HCT116 (cell line): Measurements from ENCODE around the gene SHTN1. TPM values are rescaled to one million over a fixed set of nuclear protein-coding genes. Genes with fewer than 3 reads are reported as not detected.

Source experiments
- ATAC-seq: fragments of 200-7000 bp; cut with Tn5 transposase; 2 replicates; pipeline ENCODE4 v1.9.1; 2020; ENCODE audit warnings: mild to moderate bottlenecking, moderate library complexity
- BruUV-seq: library from RNA; stranded (reverse); fragments of 400-500 nt; replicated peaks from 2 replicates; lab custom pipeline; 2021; lab: Mats Ljungman, UMichigan
- CTCF ChIA-PET: fragments of 300-600 bp; sonication (Branson Sonifier 250); formaldehyde crosslinking; loops from one replicate; lab custom pipeline; 2021; ENCODE audit warnings: antibody characterized with exemption; lab: Charles Lee
- POLR2A ChIA-PET: fragments of 300-600, 350-600 bp; sonication (Branson Sonifier 250); formaldehyde crosslinking; loops from one replicate; lab custom pipeline; 2021; ENCODE audit warnings: antibody characterized with exemption; lab: Charles Lee
- RAD21 ChIA-PET, 2 experiments: fragments of 300-600 bp; sonication (Branson Sonifier 250); formaldehyde crosslinking; loops; one replicate each; lab custom pipeline; 2023; ENCODE audit warnings: low total read pairs in 2 of 2; ENCODE audit not compliant: uncharacterized antibody in 2 of 2, unreplicated experiment in 2 of 2, low non-redundant PET in 1 of 2; lab: Charles Lee
- DNase-seq: peaks from one replicate; pipeline ENCODE4 v3.0.0-alpha.2; 2010; ENCODE audit warnings: low read depth, low spot score
- H2AFZ ChIP-seq: fragments of 200-600 bp; shearing (Covaris generic), sonication (generic); 2 replicates; pipeline ENCODE4 v1.6.1; 2017; ENCODE audit warnings: low read depth, mixed run types, mixed read lengths, antibody characterized with exemption, low read length; ENCODE audit not compliant: poor library complexity, severe bottlenecking
- H3K27ac ChIP-seq: 2 replicates; pipeline ENCODE4 v1.5.1; 2012; ENCODE audit warnings: low read depth, low read length
- H3K27me3 ChIP-seq: fragments of 200-600 bp; sonication (generic); 2 replicates; pipeline ENCODE4 v1.6.1; 2016; ENCODE audit warnings: mixed run types, low read length, mixed read lengths; ENCODE audit not compliant: insufficient read depth
- H3K36me3 ChIP-seq, 2 experiments: fragments of 200-500 bp in 1 of 2; fragments of 200-600 bp in 1 of 2; sonication (Bioruptor generic) in 1 of 2; sonication (generic) in 1 of 2; 2 replicates each; pipeline versions ENCODE4 v1.5.1 to v1.6.1; 2014 to 2016; ENCODE audit warnings: low read length in 2 of 2, inconsistent platforms in 1 of 2, mixed read lengths in 1 of 2, mixed run types in 1 of 2; ENCODE audit not compliant: insufficient read depth in 2 of 2, control insufficient read depth in 1 of 2
- H3K4me1 ChIP-seq, 2 experiments: fragments of 200-600 bp in 1 of 2; sonication (generic) in 1 of 2; 2 replicates each; pipeline versions ENCODE4 v1.5.1 to v1.6.1; 2012 to 2017; ENCODE audit warnings: low read length in 2 of 2, inconsistent platforms in 1 of 2, mild to moderate bottlenecking in 1 of 2, mixed read lengths in 1 of 2, mixed run types in 1 of 2, moderate library complexity in 1 of 2; ENCODE audit not compliant: insufficient read depth in 2 of 2, control insufficient read depth in 1 of 2
- H3K4me2 ChIP-seq: fragments of 200-600 bp; sonication (generic); 2 replicates; pipeline ENCODE4 v1.6.1; 2017; ENCODE audit warnings: mixed run types, low read length, mixed read lengths
- H3K4me3 ChIP-seq, 2 experiments: fragments of 200-600 bp in 1 of 2; sonication (generic) in 1 of 2; replicated peaks in 1 of 2; 2 replicates each; pipeline ENCODE4 v1.5.1; 2011 to 2016; ENCODE audit warnings: low read length in 2 of 2, control low read depth in 1 of 2, low read depth in 1 of 2, mild to moderate bottlenecking in 1 of 2, mixed read lengths in 1 of 2, mixed run types in 1 of 2
- H3K79me2 ChIP-seq: fragments of 200-600 bp; sonication (generic); 2 replicates; pipeline ENCODE4 v1.6.1; 2017; ENCODE audit warnings: mild to moderate bottlenecking, mixed run types, low read length, moderate library complexity, mixed read lengths; ENCODE audit not compliant: insufficient read depth
- H3K9ac ChIP-seq: fragments of 200-600 bp; sonication (generic); 2 replicates; pipeline ENCODE4 v1.6.1; 2016; ENCODE audit warnings: low read length, mixed read lengths
- H3K9me2 ChIP-seq: fragments of 200-600 bp; sonication (generic), shearing (Covaris generic); 2 replicates; pipeline ENCODE4 v1.6.1; 2017; ENCODE audit warnings: mixed run types, mild to moderate bottlenecking, moderate library complexity; ENCODE audit not compliant: insufficient read depth
- H3K9me3 ChIP-seq, 2 experiments: fragments of 200-500 bp in 1 of 2; fragments of 200-600 bp in 1 of 2; sonication (Bioruptor generic) in 1 of 2; sonication (generic) in 1 of 2; 2 replicates each; pipeline ENCODE4 v1.6.1; 2014 to 2017; ENCODE audit warnings: low read length in 2 of 2, mixed read lengths in 2 of 2, inconsistent platforms in 1 of 2, low read depth in 1 of 2, mild to moderate bottlenecking in 1 of 2, mixed run types in 1 of 2, moderate library complexity in 1 of 2; ENCODE audit not compliant: control insufficient read depth in 1 of 2, insufficient read depth in 1 of 2
- H4K20me1 ChIP-seq: fragments of 200-600 bp; sonication (generic), shearing (Covaris generic); 2 replicates; pipeline ENCODE4 v1.6.1; 2017; ENCODE audit warnings: mixed run types, mild to moderate bottlenecking, moderate library complexity; ENCODE audit not compliant: insufficient read depth
- ATF3 ChIP-seq: IDR thresholded peaks from 2 replicates; pipeline ENCODE4 v1.6.1; 2012
- CEBPB ChIP-seq: IDR thresholded peaks from 2 replicates; pipeline ENCODE4 v1.6.1; 2012; ENCODE audit warnings: low read depth
- EGR1 ChIP-seq: IDR thresholded peaks from 2 replicates; pipeline ENCODE4 v1.6.1; 2012; ENCODE audit warnings: low read depth
- ELF1 ChIP-seq: IDR thresholded peaks from 2 replicates; pipeline ENCODE4 v1.6.1; 2012; ENCODE audit warnings: low read depth, borderline replicate concordance
- EZH2 ChIP-seq: fragments of 200-600 bp; sonication (generic); IDR thresholded peaks from 2 replicates; pipeline ENCODE4 v1.6.1; 2017; ENCODE audit warnings: antibody characterized with exemption, mixed run types
- EZH2phosphoT487 ChIP-seq: fragments of 200-600 bp; IDR thresholded peaks from 2 replicates; pipeline ENCODE4 v1.6.1; 2018; ENCODE audit warnings: antibody characterized with exemption, borderline replicate concordance
- FOSL1 ChIP-seq: IDR thresholded peaks from 2 replicates; pipeline ENCODE4 v1.6.1; 2012; ENCODE audit warnings: low read depth
- JUND ChIP-seq: IDR thresholded peaks from 2 replicates; pipeline ENCODE4 v1.6.1; 2012
- POLR2A ChIP-seq: IDR thresholded peaks from 2 replicates; pipeline ENCODE4 v1.7.0; 2011; ENCODE audit warnings: borderline replicate concordance; ENCODE audit not compliant: insufficient read depth, insufficient read length; ENCODE audit errors: extremely low read depth
- POLR2AphosphoS5 ChIP-seq: IDR thresholded peaks from 2 replicates; pipeline ENCODE4 v1.6.1; 2011; ENCODE audit warnings: mild to moderate bottlenecking, low read depth, low read length, moderate library complexity
- RAD21 ChIP-seq: IDR thresholded peaks from 2 replicates; pipeline ENCODE4 v1.6.1; 2012; ENCODE audit warnings: low read depth, mild to moderate bottlenecking
- SIN3A ChIP-seq: IDR thresholded peaks from 2 replicates; pipeline ENCODE4 v1.6.1; 2012; ENCODE audit warnings: low read depth
- SP1 ChIP-seq: IDR thresholded peaks from 2 replicates; pipeline ENCODE4 v1.6.1; 2012; ENCODE audit warnings: low read depth
- TCF7L2 ChIP-seq: IDR thresholded peaks from 2 replicates; pipeline ENCODE4 v1.7.0; 2011; ENCODE audit warnings: borderline replicate concordance, inconsistent platforms; ENCODE audit not compliant: insufficient read depth, insufficient read length; ENCODE audit errors: extremely low read depth
- YY1 ChIP-seq: IDR thresholded peaks from 2 replicates; pipeline ENCODE4 v1.6.1; 2011; ENCODE audit warnings: low read length, low read depth, moderate library complexity, mild to moderate bottlenecking; ENCODE audit not compliant: insufficient replicate concordance; ENCODE audit errors: extremely low read depth
- intact Hi-C: fragments of 100-400 bp; cut with micrococcal nuclease; formaldehyde crosslinking; loops from 2 replicates; pipeline ENCODE4 v1.10.0; 2022
- total RNA-seq: library from RNA; stranded (reverse); gene quantifications from one replicate; pipeline ENCODE4 v1.2.1, GENCODE V29; 2021; ENCODE audit not compliant: unreplicated experiment
- TF ChIP-seq, protein P1 (sequence below): IDR thresholded peaks from 2 replicates; pipeline ENCODE4 v1.6.1; 2012; ENCODE audit warnings: low read depth
- TF ChIP-seq, protein P2 (sequence below), 3 experiments: fragments of 200-600 bp in 1 of 3; sonication (generic) in 1 of 3; IDR thresholded peaks in 2 of 3; conservative IDR thresholded peaks in 1 of 3; 2 replicates each; pipeline ENCODE4 v1.5.1; 2012 to 2017; ENCODE audit warnings: low read depth in 2 of 3, low read length in 2 of 3, antibody characterized with exemption in 1 of 3, borderline replicate concordance in 1 of 3, control low read depth in 1 of 3, mild to moderate bottlenecking in 1 of 3, mixed read lengths in 1 of 3, mixed run types in 1 of 3, moderate library complexity in 1 of 3; ENCODE audit not compliant: insufficient read depth in 1 of 3

SHTN1 gene
- total RNA-seq, 1 experiment from 2014 or later: 64.0 TPM

GRCh38 chr10:116970050-116970449, 34.9 kb downstream of the SHTN1 start:
- Histone ChIP-seq H3K4me1 (peaks cover 0 to 7% of the 10 kb centered on the region in 2 experiments; a peak in 2 of 4 replicates), H3K9me2 (no peaks in the 10 kb centered on the region), H3K36me3 (peaks cover 10 to 15% of the 10 kb centered on the region in 2 experiments; a peak in 3 of 4 replicates), H3K4me3 (no peak overlapping the region), H3K4me2 (no peak overlapping the region), H3K27ac (no peak overlapping the region), H4K20me1 (no peaks in the 10 kb centered on the region), H3K79me2 (peaks cover 42% of the 10 kb centered on the region), H3K9ac (no peak overlapping the region), H3K9me3 (no peaks in the 10 kb centered on the region), H3K27me3 (no peaks in the 10 kb centered on the region), H2AFZ (no peak overlapping the region)
- ATAC-seq (no peak), DNase-seq (no peak)
- TF ChIP-seq, protein P1, sequence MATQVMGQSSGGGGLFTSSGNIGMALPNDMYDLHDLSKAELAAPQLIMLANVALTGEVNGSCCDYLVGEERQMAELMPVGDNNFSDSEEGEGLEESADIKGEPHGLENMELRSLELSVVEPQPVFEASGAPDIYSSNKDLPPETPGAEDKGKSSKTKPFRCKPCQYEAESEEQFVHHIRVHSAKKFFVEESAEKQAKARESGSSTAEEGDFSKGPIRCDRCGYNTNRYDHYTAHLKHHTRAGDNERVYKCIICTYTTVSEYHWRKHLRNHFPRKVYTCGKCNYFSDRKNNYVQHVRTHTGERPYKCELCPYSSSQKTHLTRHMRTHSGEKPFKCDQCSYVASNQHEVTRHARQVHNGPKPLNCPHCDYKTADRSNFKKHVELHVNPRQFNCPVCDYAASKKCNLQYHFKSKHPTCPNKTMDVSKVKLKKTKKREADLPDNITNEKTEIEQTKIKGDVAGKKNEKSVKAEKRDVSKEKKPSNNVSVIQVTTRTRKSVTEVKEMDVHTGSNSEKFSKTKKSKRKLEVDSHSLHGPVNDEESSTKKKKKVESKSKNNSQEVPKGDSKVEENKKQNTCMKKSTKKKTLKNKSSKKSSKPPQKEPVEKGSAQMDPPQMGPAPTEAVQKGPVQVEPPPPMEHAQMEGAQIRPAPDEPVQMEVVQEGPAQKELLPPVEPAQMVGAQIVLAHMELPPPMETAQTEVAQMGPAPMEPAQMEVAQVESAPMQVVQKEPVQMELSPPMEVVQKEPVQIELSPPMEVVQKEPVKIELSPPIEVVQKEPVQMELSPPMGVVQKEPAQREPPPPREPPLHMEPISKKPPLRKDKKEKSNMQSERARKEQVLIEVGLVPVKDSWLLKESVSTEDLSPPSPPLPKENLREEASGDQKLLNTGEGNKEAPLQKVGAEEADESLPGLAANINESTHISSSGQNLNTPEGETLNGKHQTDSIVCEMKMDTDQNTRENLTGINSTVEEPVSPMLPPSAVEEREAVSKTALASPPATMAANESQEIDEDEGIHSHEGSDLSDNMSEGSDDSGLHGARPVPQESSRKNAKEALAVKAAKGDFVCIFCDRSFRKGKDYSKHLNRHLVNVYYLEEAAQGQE: no peak
- TF ChIP-seq JUND (no peak), RAD21 (no peak), EZH2phosphoT487 (no peak), ELF1 (no peak)
- ChIA-PET RAD21 (no interaction called here), POLR2A (no interaction called here), CTCF (no interaction called here)
- intact Hi-C loops: no loop called here
- BruUV-seq: no TSS peak

DNA sequence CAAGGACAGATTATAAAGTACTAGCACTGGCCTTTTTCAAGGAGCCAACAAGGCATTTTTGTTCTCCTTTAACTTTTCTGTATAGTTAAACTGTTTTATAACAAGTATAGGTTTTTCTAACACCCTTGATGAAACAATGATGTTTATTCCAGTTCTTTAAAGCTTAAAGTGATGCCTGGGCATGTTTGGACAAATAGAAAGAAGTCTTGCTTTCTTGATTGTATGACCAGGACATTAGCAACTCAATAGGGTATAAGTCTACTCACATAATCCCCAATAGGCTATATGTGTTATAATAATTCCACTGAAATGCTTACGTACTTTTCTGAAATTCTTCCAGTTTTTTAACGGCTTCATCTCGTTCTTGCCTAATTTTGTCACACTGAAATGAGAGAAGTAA, 36.7 kb downstream of the SHTN1 start:
- BruUV-seq: no TSS peak
- no peak overlapping the region for H3K4me3 ChIP-seq
- no peaks in the 10 kb centered on the region for H3K4me1 ChIP-seq
- H3K79me2 ChIP-seq: peaks cover 31% of the 10 kb centered on the region
- ATAC-seq (no peak), DNase-seq (no peak)
- no peaks in the 10 kb centered on the region for H3K27me3 ChIP-seq
- no peaks in the 10 kb centered on the region for H4K20me1 ChIP-seq
- ChIA-PET RAD21 (no interaction called here), CTCF (no interaction called here), POLR2A (no interaction called here)
- no peak overlapping the region for H3K27ac ChIP-seq
- no peaks in the 10 kb centered on the region for H3K9me3 ChIP-seq
- H2AFZ ChIP-seq: no peak overlapping the region
- H3K36me3 ChIP-seq: peaks cover 10 to 17% of the 10 kb centered on the region in 2 experiments; a peak in 3 of 4 replicates
- no peaks in the 10 kb centered on the region for H3K9me2 ChIP-seq
- intact Hi-C loops: no loop called here
- no peak overlapping the region for H3K4me2 ChIP-seq
- H3K9ac ChIP-seq: no peak overlapping the region
- TF ChIP-seq SP1 (no peak), TCF7L2 (no peak), ATF3 (no peak), EGR1 (no peak), FOSL1 (no peak), CEBPB (no peak), YY1 (no peak), POLR2AphosphoS5 (no peak), POLR2A (no peak), SIN3A (no peak), EZH2 (no peak), JUND (no peak), EZH2phosphoT487 (no peak)
- TF ChIP-seq, protein P2, sequence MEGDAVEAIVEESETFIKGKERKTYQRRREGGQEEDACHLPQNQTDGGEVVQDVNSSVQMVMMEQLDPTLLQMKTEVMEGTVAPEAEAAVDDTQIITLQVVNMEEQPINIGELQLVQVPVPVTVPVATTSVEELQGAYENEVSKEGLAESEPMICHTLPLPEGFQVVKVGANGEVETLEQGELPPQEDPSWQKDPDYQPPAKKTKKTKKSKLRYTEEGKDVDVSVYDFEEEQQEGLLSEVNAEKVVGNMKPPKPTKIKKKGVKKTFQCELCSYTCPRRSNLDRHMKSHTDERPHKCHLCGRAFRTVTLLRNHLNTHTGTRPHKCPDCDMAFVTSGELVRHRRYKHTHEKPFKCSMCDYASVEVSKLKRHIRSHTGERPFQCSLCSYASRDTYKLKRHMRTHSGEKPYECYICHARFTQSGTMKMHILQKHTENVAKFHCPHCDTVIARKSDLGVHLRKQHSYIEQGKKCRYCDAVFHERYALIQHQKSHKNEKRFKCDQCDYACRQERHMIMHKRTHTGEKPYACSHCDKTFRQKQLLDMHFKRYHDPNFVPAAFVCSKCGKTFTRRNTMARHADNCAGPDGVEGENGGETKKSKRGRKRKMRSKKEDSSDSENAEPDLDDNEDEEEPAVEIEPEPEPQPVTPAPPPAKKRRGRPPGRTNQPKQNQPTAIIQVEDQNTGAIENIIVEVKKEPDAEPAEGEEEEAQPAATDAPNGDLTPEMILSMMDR (IDR thresholded peaks at IDR 0.05 in 2 of 3, conservative IDR thresholded peaks at IDR 0.05 in 1 of 3; ENCODE audit: borderline replicate concordance in 1 of 3, insufficient read depth in 1 of 3, low read depth in 2 of 3, low read length in 2 of 3): no peak
